ENCODE results near the gene PLXNA2.

The PLXNA2 gene

GRCh38 chr1:207984831-207985572, 259.2 kb downstream of the PLXNA2 start:
- TF ChIP-seq CTCF (IDR thresholded peaks at IDR 0.05; ENCODE audit: low read depth, low read length, missing control alignments) = no peak
- H3K4me3 ChIP-seq (replicated peaks; ENCODE audit: low read depth, low read length) = no peak overlapping the region
- DNase-seq (ENCODE audit: extremely low read depth, low read depth) = no peak

- no peak for TF ChIP-seq CTCF (IDR thresholded peaks at IDR 0.05; ENCODE audit: low read depth, low read length, missing control alignments)
- no peak for DNase-seq (ENCODE audit: extremely low read depth, low read depth)
Measured at GRCh38 chr1:207983044-207983635, 261.0 kb downstream of the PLXNA2 start.

GRCh38 chr1:207981976-207982375, 262.2 kb downstream of the PLXNA2 start:
- peak; percentile 65 for TF ChIP-seq CTCF (IDR thresholded peaks at IDR 0.05; ENCODE audit: low read depth, low read length, missing control alignments)
- H3K4me3 ChIP-seq (replicated peaks; ENCODE audit: low read depth, low read length) = no peak overlapping the region
- no peak for DNase-seq (ENCODE audit: extremely low read depth, low read depth)

More at GRCh38 chr1:207983044-207983635, 261.0 kb downstream of the PLXNA2 start:
- no peak overlapping the region for H3K4me3 ChIP-seq (replicated peaks; ENCODE audit: low read depth, low read length)

GRCh38 chr1:207978441-207978840, 265.7 kb downstream of the PLXNA2 start:
- TF ChIP-seq CTCF (IDR thresholded peaks at IDR 0.05; ENCODE audit: low read depth, low read length, missing control alignments) = no peak
- H3K4me3 ChIP-seq (replicated peaks; ENCODE audit: low read depth, low read length) = no peak overlapping the region
- DNase-seq (ENCODE audit: extremely low read depth, low read depth) = no peak

DNA sequence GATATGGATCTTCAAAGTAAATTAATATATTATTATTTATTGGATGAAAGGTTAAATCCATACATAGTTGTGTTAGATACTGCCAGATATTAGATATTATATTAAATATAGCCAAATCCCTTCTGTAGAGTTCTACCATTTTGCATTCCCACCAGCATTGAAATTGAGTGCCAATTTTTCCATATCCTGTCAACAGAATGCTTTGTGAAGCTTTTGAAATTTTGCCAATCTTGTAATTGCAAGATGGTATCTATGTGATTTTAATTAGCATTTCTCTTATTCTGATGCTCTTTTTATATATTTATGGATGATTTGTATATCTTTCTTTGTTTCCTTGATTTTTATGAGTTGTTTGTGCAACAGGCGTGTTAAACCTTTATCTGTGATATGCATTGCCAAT, 266.3 kb downstream of the PLXNA2 start:
- no peak for TF ChIP-seq CTCF (IDR thresholded peaks at IDR 0.05; ENCODE audit: low read depth, low read length, missing control alignments)
- DNase-seq (ENCODE audit: extremely low read depth, low read depth) = no peak

DNA sequence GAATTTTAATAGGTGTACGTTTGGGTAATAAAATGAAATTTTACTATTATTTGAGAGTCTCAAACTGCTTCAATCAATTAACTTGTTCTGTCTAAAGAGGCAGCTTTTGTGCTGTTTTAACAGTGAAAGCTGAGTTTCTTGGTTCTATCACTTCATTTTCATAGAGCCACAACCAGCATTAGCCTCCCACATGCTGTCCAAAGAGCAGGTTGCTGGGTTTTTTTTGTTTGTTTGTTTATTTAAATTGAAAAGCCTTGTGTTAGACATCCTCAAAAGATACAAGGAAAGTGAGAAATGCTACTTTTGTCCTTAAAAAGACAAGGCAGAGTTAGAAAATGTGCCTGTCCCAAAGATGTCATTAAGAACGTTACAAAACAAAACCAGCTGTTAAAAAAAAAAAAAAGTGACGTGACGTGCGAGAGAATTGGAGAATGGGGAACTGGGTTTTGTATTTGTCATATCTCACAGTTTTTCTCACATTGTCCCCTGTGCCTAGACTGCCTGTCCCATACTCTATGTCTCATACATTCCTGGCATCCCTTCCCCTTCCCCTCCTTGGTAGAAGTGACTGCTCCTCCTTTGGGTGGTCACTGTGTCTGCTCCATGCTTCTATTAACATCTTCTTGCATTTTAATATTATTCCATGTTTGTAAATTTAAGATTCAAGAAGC, 270.2 kb downstream of the PLXNA2 start:
- TF ChIP-seq CTCF (IDR thresholded peaks at IDR 0.05; ENCODE audit: low read depth, low read length, missing control alignments) = no peak
- H3K4me3 ChIP-seq (replicated peaks; ENCODE audit: low read depth, low read length) = no peak overlapping the region
- no peak for DNase-seq (ENCODE audit: extremely low read depth, low read depth)

More for the DNA sequence above, 266.3 kb downstream of the PLXNA2 start:
- H3K4me3 ChIP-seq (replicated peaks; ENCODE audit: low read depth, low read length) = no peak overlapping the region

Data from HFF-Myc (cell line).